Neural cell (in vitro differentiated cells): ENCODE measurements around the gene SKAP1. TPM values are rescaled to one million over a fixed set of nuclear protein-coding genes. Genes with fewer than 3 reads are reported as not detected.

Experiments used
- H2AFZ ChIP-seq: fragments of 200-600, 300-800 bp; sonication (generic), shearing (Covaris generic); 2 replicates; pipeline ENCODE4 v1.6.0; 2014; ENCODE audit warnings: low read depth, mild to moderate bottlenecking, antibody characterized with exemption, low read length, moderate library complexity
- H3F3A ChIP-seq: fragments of 200-600 bp; shearing (Covaris generic); 2 replicates; pipeline ENCODE4 v1.6.1; 2016; ENCODE audit warnings: mild to moderate bottlenecking, moderate library complexity, mixed read lengths, antibody characterized with exemption, low read length; ENCODE audit not compliant: insufficient read depth, poor library complexity, severe bottlenecking
- H3K27ac ChIP-seq: fragments of 200-600, 300-800 bp; sonication (generic), shearing (Covaris generic); 2 replicates; pipeline ENCODE4 v1.5.1; 2014; ENCODE audit warnings: mild to moderate bottlenecking, low read length, moderate library complexity
- H3K27me3 ChIP-seq: fragments of 300-800, 200-600 bp; sonication (generic), shearing (Covaris generic); 2 replicates; pipeline ENCODE4 v1.6.0; 2014; ENCODE audit warnings: mild to moderate bottlenecking, low read depth, low read length, moderate library complexity; ENCODE audit not compliant: insufficient read depth
- H3K36me3 ChIP-seq: fragments of 300-800, 200-600 bp; sonication (generic), shearing (Covaris generic); 2 replicates; pipeline ENCODE4 v1.5.1; 2014; ENCODE audit warnings: mild to moderate bottlenecking, antibody characterized with exemption, low read length, moderate library complexity; ENCODE audit not compliant: insufficient read depth
- H3K4me2 ChIP-seq: fragments of 300-800, 200-600 bp; sonication (generic), shearing (Covaris generic); 2 replicates; pipeline ENCODE4 v1.6.0; 2014; ENCODE audit warnings: mild to moderate bottlenecking, low read length
- H3K4me3 ChIP-seq: fragments of 300-800, 200-600 bp; sonication (generic), shearing (Covaris generic); 2 replicates; pipeline ENCODE4 v1.5.1; 2014; ENCODE audit warnings: mild to moderate bottlenecking, low read length, moderate library complexity
- H3K79me2 ChIP-seq: fragments of 200-600 bp; shearing (Covaris generic); replicated peaks from 2 replicates; pipeline ENCODE4 v1.6.0; 2014; ENCODE audit warnings: mild to moderate bottlenecking, low read length, moderate library complexity; ENCODE audit not compliant: insufficient read depth
- H3K9ac ChIP-seq: fragments of 300-800, 200-600 bp; sonication (generic), shearing (Covaris generic); 2 replicates; pipeline ENCODE4 v1.6.1; 2016; ENCODE audit warnings: mild to moderate bottlenecking, low read length, mixed read lengths
- H3K9me2 ChIP-seq: fragments of 200-600 bp; shearing (Covaris generic); 2 replicates; pipeline ENCODE4 v1.6.1; 2016; ENCODE audit warnings: mild to moderate bottlenecking, low read length, mixed read lengths; ENCODE audit not compliant: insufficient read depth
- H3K9me3 ChIP-seq: fragments of 200-600, 300-800 bp; sonication (generic), shearing (Covaris generic); 2 replicates; pipeline ENCODE4 v1.6.1; 2016; ENCODE audit warnings: mild to moderate bottlenecking, mixed run types, low read length, moderate library complexity, mixed read lengths
- H4K20me1 ChIP-seq: fragments of 200-600 bp; shearing (Covaris generic); 2 replicates; pipeline ENCODE4 v1.6.1; 2016; ENCODE audit warnings: mild to moderate bottlenecking, mixed run types; ENCODE audit not compliant: insufficient read depth
- EP300 ChIP-seq: fragments of 450-650 bp; conservative IDR thresholded peaks from 2 replicates; pipeline ENCODE4 v1.6.1; 2014; ENCODE audit warnings: antibody characterized with exemption, mild to moderate bottlenecking, moderate library complexity; ENCODE audit not compliant: poor library complexity, severe bottlenecking
- EZH2 ChIP-seq: fragments of 200-600, 300-800 bp; shearing (Covaris generic), sonication (generic); IDR thresholded peaks from 2 replicates; pipeline ENCODE4 v1.6.1; 2014; ENCODE audit warnings: antibody characterized with exemption, low read length, borderline replicate concordance, mild to moderate bottlenecking; ENCODE audit not compliant: insufficient read depth, poor library complexity, severe bottlenecking
- MXI1 ChIP-seq: fragments of 450-650 bp; conservative IDR thresholded peaks from 2 replicates; pipeline ENCODE4 v1.6.1; 2014; ENCODE audit warnings: antibody characterized with exemption, mild to moderate bottlenecking; ENCODE audit not compliant: poor library complexity, severe bottlenecking
- POLR2AphosphoS5 ChIP-seq: IDR thresholded peaks from 2 replicates; pipeline ENCODE4 v1.6.1; 2012
- RAD21 ChIP-seq: fragments of 450-650 bp; conservative IDR thresholded peaks from 2 replicates; pipeline ENCODE4 v1.6.1; 2014; ENCODE audit warnings: antibody characterized with exemption, mild to moderate bottlenecking, moderate library complexity
- SMC3 ChIP-seq: fragments of 450-650 bp; conservative IDR thresholded peaks from 2 replicates; pipeline ENCODE4 v1.6.1; 2014; ENCODE audit warnings: antibody characterized with exemption, mild to moderate bottlenecking, moderate library complexity; ENCODE audit not compliant: poor library complexity
- TAF1 ChIP-seq: IDR thresholded peaks from 2 replicates; pipeline ENCODE4 v1.6.1; 2012; ENCODE audit warnings: low read depth
- polyA plus RNA-seq: library from polyadenylated mRNA; depleted of rRNA; stranded (reverse); fragments of >200 nt; gene quantifications from 2 replicates; pipeline ENCODE4 v1.2.3, GENCODE V29; 2014
- TF ChIP-seq, protein P1 (sequence below): IDR thresholded peaks from 2 replicates; pipeline ENCODE4 v1.6.1; 2012; ENCODE audit warnings: borderline replicate concordance
- TF ChIP-seq, protein P2 (sequence below): fragments of 450-650 bp; IDR thresholded peaks from 2 replicates; pipeline ENCODE4 v1.5.1; 2014; ENCODE audit warnings: antibody characterized with exemption, mild to moderate bottlenecking, moderate library complexity; ENCODE audit not compliant: poor library complexity, severe bottlenecking

The SKAP1 gene
- polyA plus RNA-seq, 1 donor from 2014 or later = 0.63 TPM

DNA sequence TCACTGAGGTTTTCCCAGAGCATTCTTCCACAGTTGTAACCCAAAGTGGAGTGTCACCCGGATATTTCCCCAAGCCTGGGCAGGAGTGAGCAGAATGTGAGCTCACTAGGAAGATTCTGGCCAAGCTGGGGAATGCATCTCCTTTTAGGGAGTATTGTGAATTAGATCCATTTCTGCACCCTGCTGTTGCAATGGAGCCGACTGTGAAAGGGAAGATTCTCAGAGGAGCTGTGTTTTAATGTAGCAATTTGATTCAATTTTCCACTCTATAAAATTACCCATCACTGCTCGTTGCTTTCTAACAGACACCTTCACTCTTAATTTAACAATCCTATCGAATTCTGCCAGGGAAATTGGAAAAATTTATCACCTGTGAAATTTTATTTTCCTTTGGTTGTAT lies 251.7 kb downstream of the SKAP1 start:
- H3F3A ChIP-seq = no peaks in the 10 kb centered on the region
- no peaks in the 10 kb centered on the region for H3K27me3 ChIP-seq
- no peaks in the 10 kb centered on the region for H4K20me1 ChIP-seq
- no peaks in the 10 kb centered on the region for H3K9me3 ChIP-seq
- no peak overlapping the region for H2AFZ ChIP-seq
- peak overlapping the region; percentile 44 for H3K4me2 ChIP-seq
- H3K79me2 ChIP-seq = no peaks in the 10 kb centered on the region
- peak overlapping the region; percentile 12 for H3K4me3 ChIP-seq
- no peaks in the 10 kb centered on the region for H3K36me3 ChIP-seq
- H3K27ac ChIP-seq = peak overlapping the region; percentile 32
- no peaks in the 10 kb centered on the region for H3K9me2 ChIP-seq
- TF ChIP-seq POLR2AphosphoS5 (peak; percentile 89), RAD21 (no peak), MXI1 (no peak), EZH2 (no peak)
- TF ChIP-seq, protein P1, sequence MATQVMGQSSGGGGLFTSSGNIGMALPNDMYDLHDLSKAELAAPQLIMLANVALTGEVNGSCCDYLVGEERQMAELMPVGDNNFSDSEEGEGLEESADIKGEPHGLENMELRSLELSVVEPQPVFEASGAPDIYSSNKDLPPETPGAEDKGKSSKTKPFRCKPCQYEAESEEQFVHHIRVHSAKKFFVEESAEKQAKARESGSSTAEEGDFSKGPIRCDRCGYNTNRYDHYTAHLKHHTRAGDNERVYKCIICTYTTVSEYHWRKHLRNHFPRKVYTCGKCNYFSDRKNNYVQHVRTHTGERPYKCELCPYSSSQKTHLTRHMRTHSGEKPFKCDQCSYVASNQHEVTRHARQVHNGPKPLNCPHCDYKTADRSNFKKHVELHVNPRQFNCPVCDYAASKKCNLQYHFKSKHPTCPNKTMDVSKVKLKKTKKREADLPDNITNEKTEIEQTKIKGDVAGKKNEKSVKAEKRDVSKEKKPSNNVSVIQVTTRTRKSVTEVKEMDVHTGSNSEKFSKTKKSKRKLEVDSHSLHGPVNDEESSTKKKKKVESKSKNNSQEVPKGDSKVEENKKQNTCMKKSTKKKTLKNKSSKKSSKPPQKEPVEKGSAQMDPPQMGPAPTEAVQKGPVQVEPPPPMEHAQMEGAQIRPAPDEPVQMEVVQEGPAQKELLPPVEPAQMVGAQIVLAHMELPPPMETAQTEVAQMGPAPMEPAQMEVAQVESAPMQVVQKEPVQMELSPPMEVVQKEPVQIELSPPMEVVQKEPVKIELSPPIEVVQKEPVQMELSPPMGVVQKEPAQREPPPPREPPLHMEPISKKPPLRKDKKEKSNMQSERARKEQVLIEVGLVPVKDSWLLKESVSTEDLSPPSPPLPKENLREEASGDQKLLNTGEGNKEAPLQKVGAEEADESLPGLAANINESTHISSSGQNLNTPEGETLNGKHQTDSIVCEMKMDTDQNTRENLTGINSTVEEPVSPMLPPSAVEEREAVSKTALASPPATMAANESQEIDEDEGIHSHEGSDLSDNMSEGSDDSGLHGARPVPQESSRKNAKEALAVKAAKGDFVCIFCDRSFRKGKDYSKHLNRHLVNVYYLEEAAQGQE = peak; percentile 32
- TF ChIP-seq, protein P2, sequence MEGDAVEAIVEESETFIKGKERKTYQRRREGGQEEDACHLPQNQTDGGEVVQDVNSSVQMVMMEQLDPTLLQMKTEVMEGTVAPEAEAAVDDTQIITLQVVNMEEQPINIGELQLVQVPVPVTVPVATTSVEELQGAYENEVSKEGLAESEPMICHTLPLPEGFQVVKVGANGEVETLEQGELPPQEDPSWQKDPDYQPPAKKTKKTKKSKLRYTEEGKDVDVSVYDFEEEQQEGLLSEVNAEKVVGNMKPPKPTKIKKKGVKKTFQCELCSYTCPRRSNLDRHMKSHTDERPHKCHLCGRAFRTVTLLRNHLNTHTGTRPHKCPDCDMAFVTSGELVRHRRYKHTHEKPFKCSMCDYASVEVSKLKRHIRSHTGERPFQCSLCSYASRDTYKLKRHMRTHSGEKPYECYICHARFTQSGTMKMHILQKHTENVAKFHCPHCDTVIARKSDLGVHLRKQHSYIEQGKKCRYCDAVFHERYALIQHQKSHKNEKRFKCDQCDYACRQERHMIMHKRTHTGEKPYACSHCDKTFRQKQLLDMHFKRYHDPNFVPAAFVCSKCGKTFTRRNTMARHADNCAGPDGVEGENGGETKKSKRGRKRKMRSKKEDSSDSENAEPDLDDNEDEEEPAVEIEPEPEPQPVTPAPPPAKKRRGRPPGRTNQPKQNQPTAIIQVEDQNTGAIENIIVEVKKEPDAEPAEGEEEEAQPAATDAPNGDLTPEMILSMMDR = peak; percentile 18
- H3K9ac ChIP-seq = no peak overlapping the region

DNA sequence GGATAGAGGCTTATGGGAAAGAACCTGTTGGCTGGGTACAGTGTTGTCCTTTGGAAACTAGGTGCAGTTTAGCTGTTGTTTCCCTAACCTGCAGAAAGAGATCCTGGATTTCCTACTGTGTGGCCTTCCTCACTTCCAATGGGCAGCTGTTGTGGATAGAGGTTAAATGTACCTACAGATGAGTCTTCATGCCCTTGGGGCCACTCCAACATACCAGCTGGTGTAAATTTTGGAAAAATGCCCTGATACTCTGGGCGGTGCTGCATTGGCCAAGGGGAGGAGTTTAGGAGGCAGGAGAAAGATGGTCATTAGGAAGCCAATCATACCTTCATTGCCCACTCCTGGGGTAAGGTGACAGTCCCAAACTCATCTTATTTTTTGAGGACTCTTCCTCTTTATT lies 252.2 kb downstream of the SKAP1 start:
- Histone ChIP-seq H3F3A (no peaks in the 10 kb centered on the region), H3K27me3 (no peaks in the 10 kb centered on the region), H3K27ac (peak overlapping the region; percentile 32), H3K4me2 (no peak overlapping the region), H3K9me3 (no peaks in the 10 kb centered on the region), H4K20me1 (no peaks in the 10 kb centered on the region), H2AFZ (no peak overlapping the region), H3K9me2 (no peaks in the 10 kb centered on the region), H3K9ac (no peak overlapping the region), H3K36me3 (no peaks in the 10 kb centered on the region), H3K79me2 (no peaks in the 10 kb centered on the region), H3K4me3 (no peak overlapping the region)
- no peak for TF ChIP-seq MXI1
- TF ChIP-seq TAF1 = no peak

DNA sequence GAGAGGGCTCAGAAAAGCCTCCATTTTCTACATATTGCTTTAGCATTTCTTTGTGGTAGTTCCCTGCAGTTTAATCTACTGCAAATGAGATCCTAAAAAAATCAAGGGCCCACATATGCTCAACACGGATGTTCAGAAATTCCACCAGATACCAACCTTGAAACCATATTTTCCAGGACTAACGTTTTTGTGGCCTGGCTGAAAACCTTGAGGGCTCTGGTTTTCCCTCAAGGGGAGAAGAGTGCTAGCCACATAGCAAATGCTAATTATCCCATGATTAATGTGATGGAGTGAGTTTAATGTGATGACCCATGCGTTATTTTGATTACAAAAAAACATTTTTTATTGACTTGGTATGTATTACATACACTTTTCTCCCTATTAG lies 253.6 kb downstream of the SKAP1 start:
- H3K4me2 ChIP-seq = no peak overlapping the region

More for the DNA sequence above, 253.6 kb downstream of the SKAP1 start:
- H2AFZ ChIP-seq = no peak overlapping the region
- no peaks in the 10 kb centered on the region for H3K79me2 ChIP-seq
- H3K9ac ChIP-seq = no peak overlapping the region
- no peaks in the 10 kb centered on the region for H4K20me1 ChIP-seq
- H3K27ac ChIP-seq = no peak overlapping the region
- no peaks in the 10 kb centered on the region for H3F3A ChIP-seq
- no peaks in the 10 kb centered on the region for H3K9me2 ChIP-seq
- no peaks in the 10 kb centered on the region for H3K27me3 ChIP-seq
- H3K9me3 ChIP-seq = no peaks in the 10 kb centered on the region
- no peaks in the 10 kb centered on the region for H3K36me3 ChIP-seq
- no peak for TF ChIP-seq EZH2
- no peak for TF ChIP-seq SMC3
- TF ChIP-seq RAD21 = no peak
- no peak for TF ChIP-seq TAF1
- no peak for TF ChIP-seq MXI1
- no peak for TF ChIP-seq POLR2AphosphoS5
- TF ChIP-seq, protein P2 = no peak
- no peak for TF ChIP-seq EP300
- TF ChIP-seq, protein P1 = no peak
- H3K4me3 ChIP-seq = no peak overlapping the region
